GM18498 (cell line): ENCODE measurements around the gene AIG1.
A peak's percentile ranks its signal among the peaks of the same experiment; 100 is the strongest.

Experiments
- ATAC-seq: cut with Tn5 transposase; IDR thresholded peaks from one replicate; pipeline ENCODE4 v1.9.1; 2021; ENCODE audit warnings: mild to moderate bottlenecking, moderate library complexity; ENCODE audit not compliant: unreplicated experiment

The AIG1 gene

DNA sequence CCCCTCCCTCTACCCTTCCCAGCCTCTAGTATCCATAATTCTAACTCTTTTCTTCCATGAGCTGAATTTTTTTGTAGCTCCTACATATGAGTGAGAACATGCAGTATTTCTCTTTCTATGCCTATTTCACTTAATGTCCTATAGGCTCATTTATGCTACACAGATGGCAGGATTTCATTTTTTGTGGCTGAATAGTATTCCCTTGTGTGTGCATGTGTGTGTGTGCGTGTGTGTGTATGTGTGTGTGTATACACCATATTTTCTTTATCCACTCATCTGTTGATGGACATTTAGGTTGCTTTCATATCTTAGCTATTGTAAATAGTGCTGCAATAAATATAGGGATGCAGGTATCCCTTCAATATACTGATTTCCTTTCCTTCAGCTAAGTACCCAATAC, 288.8 kb downstream of the AIG1 start:
- ATAC-seq, result no peak

DNA sequence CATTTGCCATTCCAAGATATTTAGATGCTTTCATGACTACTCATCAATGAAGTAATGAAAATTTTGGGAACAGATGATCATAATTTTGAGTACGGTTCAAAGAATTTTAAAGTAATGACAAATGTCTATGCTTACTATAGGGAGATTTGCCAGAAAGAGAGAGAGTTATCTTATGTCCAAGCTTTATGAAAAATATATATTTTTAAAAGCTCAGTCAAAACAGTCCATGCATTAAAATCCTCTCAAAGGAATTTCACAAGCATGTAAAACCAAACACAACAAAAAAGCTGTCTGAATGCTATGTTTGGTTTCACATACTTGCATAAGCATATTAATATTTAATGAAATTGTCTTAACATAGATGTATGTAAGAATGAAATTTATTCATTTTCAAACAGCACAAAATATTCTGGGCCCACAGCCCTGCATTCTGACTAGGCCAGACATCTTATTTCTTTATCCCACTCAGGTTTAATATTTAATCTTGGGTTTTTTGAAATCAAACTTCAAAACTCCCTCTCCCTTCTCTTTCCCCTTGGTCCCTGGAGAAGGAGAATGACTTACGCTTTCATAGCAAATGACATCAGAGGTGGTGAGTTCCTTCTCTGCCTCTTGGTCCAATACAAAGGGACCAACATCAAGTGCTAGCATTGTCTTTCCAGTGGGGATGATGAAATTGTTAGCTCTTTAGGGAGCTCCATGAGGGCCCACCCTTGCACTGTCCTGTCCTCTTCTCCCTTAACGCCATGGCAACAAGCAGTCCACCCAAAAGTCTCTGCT, 295.6 kb downstream of the AIG1 start:
- no peak for ATAC-seq

DNA sequence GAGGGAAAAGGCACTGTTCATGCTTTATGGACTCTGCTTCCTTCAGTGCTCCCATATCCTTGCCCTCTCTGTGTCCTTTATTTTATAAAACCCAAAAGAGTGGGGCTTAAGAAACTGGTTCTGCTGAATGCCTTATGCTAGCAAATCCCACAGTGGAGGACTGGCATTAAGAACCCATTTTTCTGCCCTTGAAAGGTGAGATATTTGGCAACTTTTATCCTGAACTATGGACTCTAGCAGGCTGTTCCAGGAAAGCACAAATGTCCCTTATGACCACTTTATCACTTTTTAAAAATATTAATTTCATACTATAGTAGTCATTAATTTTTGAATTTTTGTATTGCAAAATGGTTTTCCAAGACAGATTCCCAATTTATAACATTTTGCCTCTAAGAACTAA, 296.5 kb downstream of the AIG1 start:
- no peak for ATAC-seq

- no peak for ATAC-seq
Observed at GRCh38 chr6:143357561-143358255, 297.0 kb downstream of the AIG1 start.

- no peak for ATAC-seq
Observed at GRCh38 chr6:143361536-143362191, 301.0 kb downstream of the AIG1 start.

- no peak for ATAC-seq
Observed at GRCh38 chr6:143362192-143362558, 301.5 kb downstream of the AIG1 start.

DNA sequence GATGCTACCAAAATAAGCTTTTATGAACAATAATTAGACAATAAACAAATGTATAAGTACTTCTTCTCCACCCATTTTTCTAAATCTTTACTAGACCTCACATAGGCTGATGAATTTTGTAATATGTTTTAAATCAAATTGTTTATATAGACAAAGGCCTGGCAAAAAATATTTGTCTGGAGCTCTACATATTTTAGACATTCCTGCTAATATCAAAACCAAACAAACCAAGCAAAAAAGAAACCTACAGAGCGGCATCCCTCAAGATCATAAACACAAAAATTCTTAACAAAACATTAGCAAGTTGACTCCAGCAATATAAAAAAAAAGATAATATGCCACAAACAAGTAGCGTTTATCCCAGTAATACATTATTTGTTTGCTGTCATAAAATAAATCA, 302.6 kb downstream of the AIG1 start:
- ATAC-seq, result no peak

DNA sequence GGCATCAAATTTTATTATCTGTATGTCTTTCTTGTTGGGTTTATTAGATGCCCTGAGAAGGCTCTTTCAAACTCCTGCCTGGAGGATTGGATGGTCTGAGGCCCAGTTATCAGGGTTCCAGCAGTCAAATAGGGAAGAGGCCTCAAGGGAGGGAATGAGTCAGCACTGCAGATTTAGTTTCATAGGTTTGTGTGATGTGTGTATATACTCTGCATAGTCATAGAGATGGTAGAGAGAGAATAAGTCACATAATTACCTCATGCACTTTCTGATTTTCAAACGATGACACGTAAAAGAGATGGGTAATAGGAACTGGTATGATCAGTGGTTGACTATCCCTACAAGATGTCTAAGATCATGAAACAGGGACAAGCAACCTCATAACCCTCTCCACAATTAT, 307.7 kb downstream of the AIG1 start:
- peak; percentile 96 for ATAC-seq

- no peak for ATAC-seq
Observed at GRCh38 chr6:143369971-143370370, 309.3 kb downstream of the AIG1 start.

DNA sequence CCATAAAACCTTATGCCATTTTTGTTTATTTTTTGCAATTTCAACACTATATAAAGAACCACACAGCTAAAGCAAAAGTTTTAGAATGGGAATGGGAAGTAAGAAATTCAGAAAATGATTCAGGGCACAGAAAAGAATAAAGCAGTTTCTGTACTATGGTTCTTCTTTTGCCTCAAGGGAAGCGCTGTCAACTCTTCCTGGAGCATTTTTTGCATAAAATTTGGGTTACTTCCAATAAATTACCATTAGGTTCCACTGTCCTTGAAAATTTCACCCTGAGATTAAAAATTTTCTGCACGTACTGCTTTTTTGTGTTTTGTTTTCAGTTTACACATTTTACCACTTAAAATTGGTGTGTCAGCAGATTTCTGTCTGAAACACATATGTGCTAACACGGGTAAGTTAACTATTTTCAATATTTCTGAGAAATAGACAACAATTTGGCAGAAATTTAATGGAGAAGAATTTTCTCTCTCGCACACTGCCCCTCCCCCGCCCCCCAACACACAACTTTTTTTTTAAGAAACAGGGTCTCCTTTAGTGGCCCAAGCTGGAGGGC, 310.2 kb downstream of the AIG1 start:
- ATAC-seq, result no peak

DNA sequence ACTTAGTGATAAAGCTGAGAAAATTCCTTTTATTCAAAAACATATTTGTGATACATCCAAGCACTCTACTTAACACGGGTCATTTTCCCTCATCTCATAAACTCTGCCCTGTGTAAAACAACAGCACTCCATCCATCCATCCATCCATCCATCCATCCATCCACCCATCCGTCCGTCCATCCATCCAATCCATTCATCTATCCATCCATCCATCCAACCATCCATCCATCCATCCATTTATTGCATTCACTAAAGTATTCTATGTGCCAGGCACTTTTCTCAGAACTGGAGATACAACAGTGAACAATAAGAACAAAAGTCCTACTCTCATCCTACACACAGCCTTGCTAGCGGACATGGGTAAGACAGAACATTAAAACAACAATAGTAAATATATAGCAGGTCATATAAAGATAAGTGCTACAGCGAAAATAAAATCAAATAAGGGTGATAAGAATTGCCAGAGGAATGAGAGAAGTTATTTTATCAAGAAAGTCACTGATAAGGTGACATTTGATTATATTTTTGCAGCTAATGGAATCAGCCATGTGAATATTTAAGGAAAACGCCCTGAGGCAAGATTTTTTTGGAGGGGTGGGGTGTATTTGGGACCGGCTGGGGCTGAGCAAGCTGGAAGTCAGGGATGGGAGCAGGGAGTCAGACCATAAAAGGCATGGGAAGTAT, 311.7 kb downstream of the AIG1 start:
- no peak for ATAC-seq

GRCh38 chr6:143374014-143374413, 313.3 kb downstream of the AIG1 start:
- no peak for ATAC-seq

DNA sequence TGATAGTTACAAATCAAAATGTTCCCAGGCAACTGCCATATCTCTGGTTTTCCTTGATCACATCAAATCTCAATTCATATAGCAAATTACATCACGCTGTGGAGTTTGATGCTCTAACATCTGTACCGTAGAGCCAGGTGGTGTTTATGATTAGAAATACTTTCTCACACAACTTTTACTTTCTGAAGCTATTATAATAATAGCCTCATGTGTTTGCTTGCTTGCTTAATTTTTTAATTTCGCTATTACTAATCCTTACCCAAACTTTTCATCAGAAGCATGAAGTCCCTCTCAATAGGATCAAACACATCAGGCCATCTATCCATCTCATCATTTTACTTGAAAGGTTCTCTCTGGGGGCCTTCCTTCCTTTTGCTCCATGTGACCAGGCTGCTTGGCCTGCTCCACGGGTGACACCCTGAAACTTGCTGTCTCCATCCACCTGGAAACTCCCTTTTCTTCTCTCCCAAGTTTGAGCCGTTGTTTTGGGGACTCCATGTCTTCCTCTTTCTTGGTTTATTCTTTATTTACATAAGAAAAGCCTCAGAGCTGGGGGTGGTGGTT, 314.4 kb downstream of the AIG1 start:
- ATAC-seq, result no peak

DNA sequence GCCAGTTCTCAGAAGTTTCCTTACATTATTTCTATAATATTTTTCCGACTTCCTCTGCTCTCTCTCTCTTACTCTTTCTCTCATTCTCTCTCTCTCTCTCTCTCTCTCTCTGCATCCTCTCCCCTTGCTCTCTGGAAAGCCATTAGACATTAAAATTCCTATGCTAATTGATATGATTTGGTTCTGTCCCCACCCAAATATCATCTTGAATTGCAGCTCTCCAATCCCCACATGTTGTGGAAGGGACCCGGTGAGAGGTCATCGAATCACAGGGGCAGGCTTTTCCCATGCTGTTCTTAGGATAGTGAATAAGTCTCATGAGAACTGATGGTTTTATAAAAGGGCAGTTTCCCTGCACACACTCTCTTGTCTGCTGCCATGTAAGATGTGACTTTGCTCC, 315.7 kb downstream of the AIG1 start:
- ATAC-seq, result no peak

DNA sequence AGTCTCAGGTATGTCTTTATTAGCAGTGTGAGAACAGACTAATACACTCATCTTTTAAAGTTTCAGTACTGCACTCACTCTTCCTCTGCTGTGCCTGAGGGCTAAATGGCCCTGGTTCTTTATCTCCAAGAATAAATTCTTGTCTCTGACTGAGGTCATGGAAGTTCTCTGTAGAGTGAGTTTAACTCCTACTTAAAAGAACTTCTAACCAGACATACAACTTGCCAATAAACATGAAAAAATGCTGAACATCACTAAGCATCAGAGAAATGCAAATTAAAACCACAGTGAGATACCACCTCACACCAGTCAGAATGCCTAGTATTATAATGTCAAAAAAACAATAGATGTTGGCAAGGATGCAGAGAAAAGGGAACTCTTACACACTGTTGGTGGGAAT, 316.2 kb downstream of the AIG1 start:
- no peak for ATAC-seq

DNA sequence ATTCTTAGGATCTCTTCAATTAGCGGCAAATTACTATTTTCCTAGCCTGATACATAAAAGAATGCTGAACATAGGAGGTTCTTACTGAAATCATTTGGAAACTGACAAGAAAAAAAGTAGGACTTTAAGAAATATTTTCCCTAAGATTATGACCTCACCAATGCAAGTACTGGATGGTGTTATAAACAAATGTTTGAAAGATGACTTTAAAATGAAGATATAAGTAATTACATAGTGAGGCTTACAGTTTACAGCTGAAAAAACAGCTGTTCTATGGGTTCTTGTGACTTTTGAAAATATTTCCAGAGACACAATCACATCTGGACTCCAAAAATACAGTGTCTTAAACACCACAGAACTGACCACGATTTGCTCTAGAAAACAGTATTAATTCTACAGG, 324.9 kb downstream of the AIG1 start:
- ATAC-seq, result no peak

- ATAC-seq, result no peak
Observed at GRCh38 chr6:143390278-143390677, 329.6 kb downstream of the AIG1 start.
